HCT116 (cell line): ENCODE data around the gene GPR68. TPM values are rescaled to one million over a fixed set of nuclear protein-coding genes. Genes with fewer than 3 reads are reported as not detected.

ENCODE experiments used
- ATAC-seq: fragments of 200-7000 bp; cut with Tn5 transposase; 2 replicates; pipeline ENCODE4 v1.9.1; 2020; ENCODE audit warnings: mild to moderate bottlenecking, moderate library complexity
- BruUV-seq: library from RNA; stranded (reverse); fragments of 400-500 nt; replicated peaks from 2 replicates; lab custom pipeline; 2021; lab: Mats Ljungman, UMichigan
- CTCF ChIA-PET: fragments of 300-600 bp; sonication (Branson Sonifier 250); formaldehyde crosslinking; loops from one replicate; lab custom pipeline; 2021; ENCODE audit warnings: antibody characterized with exemption; lab: Charles Lee
- POLR2A ChIA-PET: fragments of 300-600, 350-600 bp; sonication (Branson Sonifier 250); formaldehyde crosslinking; loops from one replicate; lab custom pipeline; 2021; ENCODE audit warnings: antibody characterized with exemption; lab: Charles Lee
- RAD21 ChIA-PET, 2 experiments: fragments of 300-600 bp; sonication (Branson Sonifier 250); formaldehyde crosslinking; loops; one replicate each; lab custom pipeline; 2023; ENCODE audit warnings: low total read pairs in 2 of 2; ENCODE audit not compliant: uncharacterized antibody in 2 of 2, unreplicated experiment in 2 of 2, low non-redundant PET in 1 of 2; lab: Charles Lee
- DNase-seq: peaks from one replicate; pipeline ENCODE4 v3.0.0-alpha.2; 2010; ENCODE audit warnings: low read depth, low spot score
- H2AFZ ChIP-seq: fragments of 200-600 bp; shearing (Covaris generic), sonication (generic); 2 replicates; pipeline ENCODE4 v1.6.1; 2017; ENCODE audit warnings: low read depth, mixed run types, mixed read lengths, antibody characterized with exemption, low read length; ENCODE audit not compliant: poor library complexity, severe bottlenecking
- H3K27ac ChIP-seq: 2 replicates; pipeline ENCODE4 v1.5.1; 2012; ENCODE audit warnings: low read depth, low read length
- H3K27me3 ChIP-seq: fragments of 200-600 bp; sonication (generic); 2 replicates; pipeline ENCODE4 v1.6.1; 2016; ENCODE audit warnings: mixed run types, low read length, mixed read lengths; ENCODE audit not compliant: insufficient read depth
- H3K36me3 ChIP-seq, 2 experiments: fragments of 200-500 bp in 1 of 2; fragments of 200-600 bp in 1 of 2; sonication (Bioruptor generic) in 1 of 2; sonication (generic) in 1 of 2; 2 replicates each; pipeline versions ENCODE4 v1.5.1 to v1.6.1; 2014 to 2016; ENCODE audit warnings: low read length in 2 of 2, inconsistent platforms in 1 of 2, mixed read lengths in 1 of 2, mixed run types in 1 of 2; ENCODE audit not compliant: insufficient read depth in 2 of 2, control insufficient read depth in 1 of 2
- H3K4me1 ChIP-seq, 2 experiments: fragments of 200-600 bp in 1 of 2; sonication (generic) in 1 of 2; 2 replicates each; pipeline versions ENCODE4 v1.5.1 to v1.6.1; 2012 to 2017; ENCODE audit warnings: low read length in 2 of 2, inconsistent platforms in 1 of 2, mild to moderate bottlenecking in 1 of 2, mixed read lengths in 1 of 2, mixed run types in 1 of 2, moderate library complexity in 1 of 2; ENCODE audit not compliant: insufficient read depth in 2 of 2, control insufficient read depth in 1 of 2
- H3K4me2 ChIP-seq: fragments of 200-600 bp; sonication (generic); 2 replicates; pipeline ENCODE4 v1.6.1; 2017; ENCODE audit warnings: mixed run types, low read length, mixed read lengths
- H3K4me3 ChIP-seq, 2 experiments: fragments of 200-600 bp in 1 of 2; sonication (generic) in 1 of 2; replicated peaks in 1 of 2; 2 replicates each; pipeline ENCODE4 v1.5.1; 2011 to 2016; ENCODE audit warnings: low read length in 2 of 2, control low read depth in 1 of 2, low read depth in 1 of 2, mild to moderate bottlenecking in 1 of 2, mixed read lengths in 1 of 2, mixed run types in 1 of 2
- H3K79me2 ChIP-seq: fragments of 200-600 bp; sonication (generic); 2 replicates; pipeline ENCODE4 v1.6.1; 2017; ENCODE audit warnings: mild to moderate bottlenecking, mixed run types, low read length, moderate library complexity, mixed read lengths; ENCODE audit not compliant: insufficient read depth
- H3K9ac ChIP-seq: fragments of 200-600 bp; sonication (generic); 2 replicates; pipeline ENCODE4 v1.6.1; 2016; ENCODE audit warnings: low read length, mixed read lengths
- H3K9me2 ChIP-seq: fragments of 200-600 bp; sonication (generic), shearing (Covaris generic); 2 replicates; pipeline ENCODE4 v1.6.1; 2017; ENCODE audit warnings: mixed run types, mild to moderate bottlenecking, moderate library complexity; ENCODE audit not compliant: insufficient read depth
- H3K9me3 ChIP-seq, 2 experiments: fragments of 200-500 bp in 1 of 2; fragments of 200-600 bp in 1 of 2; sonication (Bioruptor generic) in 1 of 2; sonication (generic) in 1 of 2; 2 replicates each; pipeline ENCODE4 v1.6.1; 2014 to 2017; ENCODE audit warnings: low read length in 2 of 2, mixed read lengths in 2 of 2, inconsistent platforms in 1 of 2, low read depth in 1 of 2, mild to moderate bottlenecking in 1 of 2, mixed run types in 1 of 2, moderate library complexity in 1 of 2; ENCODE audit not compliant: control insufficient read depth in 1 of 2, insufficient read depth in 1 of 2
- H4K20me1 ChIP-seq: fragments of 200-600 bp; sonication (generic), shearing (Covaris generic); 2 replicates; pipeline ENCODE4 v1.6.1; 2017; ENCODE audit warnings: mixed run types, mild to moderate bottlenecking, moderate library complexity; ENCODE audit not compliant: insufficient read depth
- CBX3 ChIP-seq: IDR thresholded peaks from 2 replicates; pipeline ENCODE4 v1.6.1; 2012; ENCODE audit warnings: low read depth
- CEBPB ChIP-seq: IDR thresholded peaks from 2 replicates; pipeline ENCODE4 v1.6.1; 2012; ENCODE audit warnings: low read depth
- EGR1 ChIP-seq: IDR thresholded peaks from 2 replicates; pipeline ENCODE4 v1.6.1; 2012; ENCODE audit warnings: low read depth
- ELF1 ChIP-seq: IDR thresholded peaks from 2 replicates; pipeline ENCODE4 v1.6.1; 2012; ENCODE audit warnings: low read depth, borderline replicate concordance
- EZH2phosphoT487 ChIP-seq: fragments of 200-600 bp; IDR thresholded peaks from 2 replicates; pipeline ENCODE4 v1.6.1; 2018; ENCODE audit warnings: antibody characterized with exemption, borderline replicate concordance
- FOSL1 ChIP-seq: IDR thresholded peaks from 2 replicates; pipeline ENCODE4 v1.6.1; 2012; ENCODE audit warnings: low read depth
- POLR2A ChIP-seq: IDR thresholded peaks from 2 replicates; pipeline ENCODE4 v1.7.0; 2011; ENCODE audit warnings: borderline replicate concordance; ENCODE audit not compliant: insufficient read depth, insufficient read length; ENCODE audit errors: extremely low read depth
- RAD21 ChIP-seq: IDR thresholded peaks from 2 replicates; pipeline ENCODE4 v1.6.1; 2012; ENCODE audit warnings: low read depth, mild to moderate bottlenecking
- SIN3A ChIP-seq: IDR thresholded peaks from 2 replicates; pipeline ENCODE4 v1.6.1; 2012; ENCODE audit warnings: low read depth
- SP1 ChIP-seq: IDR thresholded peaks from 2 replicates; pipeline ENCODE4 v1.6.1; 2012; ENCODE audit warnings: low read depth
- SRF ChIP-seq: IDR thresholded peaks from 2 replicates; pipeline ENCODE4 v1.6.1; 2012; ENCODE audit warnings: low read depth
- TCF7L2 ChIP-seq: IDR thresholded peaks from 2 replicates; pipeline ENCODE4 v1.7.0; 2011; ENCODE audit warnings: borderline replicate concordance, inconsistent platforms; ENCODE audit not compliant: insufficient read depth, insufficient read length; ENCODE audit errors: extremely low read depth
- ZFX ChIP-seq: fragments of 450-650 bp; IDR thresholded peaks from 2 replicates; pipeline ENCODE4 v1.6.1; 2017
- ZNF274 ChIP-seq: fragments of 200-500 bp; sonication (Bioruptor generic); IDR thresholded peaks from 2 replicates; pipeline ENCODE4 v1.6.1; 2014; ENCODE audit warnings: mild to moderate bottlenecking, low read depth, low read length, inconsistent platforms
- intact Hi-C: fragments of 100-400 bp; cut with micrococcal nuclease; formaldehyde crosslinking; loops from 2 replicates; pipeline ENCODE4 v1.10.0; 2022
- total RNA-seq: library from RNA; stranded (reverse); gene quantifications from one replicate; pipeline ENCODE4 v1.2.1, GENCODE V29; 2021; ENCODE audit not compliant: unreplicated experiment
- TF ChIP-seq, protein P1 (sequence below), 3 experiments: fragments of 200-600 bp in 1 of 3; sonication (generic) in 1 of 3; IDR thresholded peaks in 2 of 3; conservative IDR thresholded peaks in 1 of 3; 2 replicates each; pipeline ENCODE4 v1.5.1; 2012 to 2017; ENCODE audit warnings: low read depth in 2 of 3, low read length in 2 of 3, antibody characterized with exemption in 1 of 3, borderline replicate concordance in 1 of 3, control low read depth in 1 of 3, mild to moderate bottlenecking in 1 of 3, mixed read lengths in 1 of 3, mixed run types in 1 of 3, moderate library complexity in 1 of 3; ENCODE audit not compliant: insufficient read depth in 1 of 3
- TF ChIP-seq, protein P2 (sequence below): IDR thresholded peaks from 2 replicates; pipeline ENCODE4 v1.6.1; 2012
- TF ChIP-seq, protein P3 (sequence below): IDR thresholded peaks from 2 replicates; pipeline ENCODE4 v1.6.1; 2012

GPR68 gene
- total RNA-seq, 1 experiment from 2014 or later, result not detected

DNA sequence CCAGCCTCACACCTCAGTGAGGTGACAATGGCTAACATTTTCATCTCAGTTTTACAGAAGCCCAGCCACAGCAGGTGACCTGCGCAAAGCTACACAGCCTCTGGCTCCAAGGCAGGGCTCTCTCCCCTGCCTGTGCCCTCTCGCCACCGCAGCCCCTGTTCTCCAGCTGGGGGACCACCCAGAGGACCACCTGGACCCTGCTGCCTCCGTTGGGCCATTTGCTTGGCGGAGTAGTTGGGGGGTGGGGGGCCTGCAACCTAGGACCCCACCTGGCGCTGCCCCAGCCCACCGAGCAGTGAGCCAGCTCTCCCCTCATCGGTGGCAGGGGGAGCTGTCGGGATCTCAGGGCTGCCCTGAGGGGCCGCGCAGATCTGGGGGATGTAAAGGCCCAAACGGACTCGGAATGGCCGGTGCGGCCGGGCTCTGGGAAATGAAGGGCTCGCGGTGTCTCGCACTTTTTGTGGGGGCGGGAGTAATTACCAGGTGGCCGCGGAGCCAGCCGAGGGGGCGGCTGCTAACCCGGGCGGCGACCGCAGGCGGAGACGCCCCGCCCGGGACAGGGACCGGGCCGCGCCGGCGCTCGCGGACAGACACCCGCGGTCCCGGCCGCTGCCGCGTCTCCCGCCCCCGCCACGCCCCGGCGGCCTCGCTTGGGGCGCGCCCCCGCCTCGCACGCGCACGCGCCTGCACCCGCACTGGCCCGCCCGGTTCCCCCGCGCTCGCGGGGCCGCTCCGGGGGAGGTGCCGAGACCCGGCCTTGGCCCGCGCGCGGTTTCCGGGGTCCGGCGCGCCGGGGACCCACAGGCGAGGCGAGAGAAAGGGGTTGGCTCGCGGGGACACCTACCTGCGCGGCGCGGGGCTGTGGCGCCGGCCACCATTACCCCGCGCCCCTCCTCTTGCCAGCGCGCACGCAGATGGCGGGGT is 8.6 kb upstream of the GPR68 start:
- no peak for TF ChIP-seq TCF7L2
- no peak for TF ChIP-seq RAD21
- TF ChIP-seq EGR1, result no peak
- TF ChIP-seq, protein P1, sequence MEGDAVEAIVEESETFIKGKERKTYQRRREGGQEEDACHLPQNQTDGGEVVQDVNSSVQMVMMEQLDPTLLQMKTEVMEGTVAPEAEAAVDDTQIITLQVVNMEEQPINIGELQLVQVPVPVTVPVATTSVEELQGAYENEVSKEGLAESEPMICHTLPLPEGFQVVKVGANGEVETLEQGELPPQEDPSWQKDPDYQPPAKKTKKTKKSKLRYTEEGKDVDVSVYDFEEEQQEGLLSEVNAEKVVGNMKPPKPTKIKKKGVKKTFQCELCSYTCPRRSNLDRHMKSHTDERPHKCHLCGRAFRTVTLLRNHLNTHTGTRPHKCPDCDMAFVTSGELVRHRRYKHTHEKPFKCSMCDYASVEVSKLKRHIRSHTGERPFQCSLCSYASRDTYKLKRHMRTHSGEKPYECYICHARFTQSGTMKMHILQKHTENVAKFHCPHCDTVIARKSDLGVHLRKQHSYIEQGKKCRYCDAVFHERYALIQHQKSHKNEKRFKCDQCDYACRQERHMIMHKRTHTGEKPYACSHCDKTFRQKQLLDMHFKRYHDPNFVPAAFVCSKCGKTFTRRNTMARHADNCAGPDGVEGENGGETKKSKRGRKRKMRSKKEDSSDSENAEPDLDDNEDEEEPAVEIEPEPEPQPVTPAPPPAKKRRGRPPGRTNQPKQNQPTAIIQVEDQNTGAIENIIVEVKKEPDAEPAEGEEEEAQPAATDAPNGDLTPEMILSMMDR (IDR thresholded peaks at IDR 0.05 in 2 of 3, conservative IDR thresholded peaks at IDR 0.05 in 1 of 3; ENCODE audit: borderline replicate concordance in 1 of 3, insufficient read depth in 1 of 3, low read depth in 2 of 3, low read length in 2 of 3), result no peak
- TF ChIP-seq FOSL1, result no peak
- TF ChIP-seq SRF, result no peak
- no peak for TF ChIP-seq POLR2A
- no peak for TF ChIP-seq SP1
- no peak for TF ChIP-seq ZNF274
- TF ChIP-seq SIN3A, result no peak
- TF ChIP-seq, protein P2, sequence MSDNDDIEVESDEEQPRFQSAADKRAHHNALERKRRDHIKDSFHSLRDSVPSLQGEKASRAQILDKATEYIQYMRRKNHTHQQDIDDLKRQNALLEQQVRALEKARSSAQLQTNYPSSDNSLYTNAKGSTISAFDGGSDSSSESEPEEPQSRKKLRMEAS, result no peak
- no peak for TF ChIP-seq EZH2phosphoT487
- no peak for TF ChIP-seq ZFX
- TF ChIP-seq CEBPB, result no peak
- no peak for TF ChIP-seq ELF1
- TF ChIP-seq CBX3, result no peak
- TF ChIP-seq, protein P3, sequence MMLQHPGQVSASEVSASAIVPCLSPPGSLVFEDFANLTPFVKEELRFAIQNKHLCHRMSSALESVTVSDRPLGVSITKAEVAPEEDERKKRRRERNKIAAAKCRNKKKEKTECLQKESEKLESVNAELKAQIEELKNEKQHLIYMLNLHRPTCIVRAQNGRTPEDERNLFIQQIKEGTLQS, result no peak
- Histone ChIP-seq H3K9ac (no peak overlapping the region), H3K4me2 (peak overlapping the region; percentile 61), H3K79me2 (no peaks in the 10 kb centered on the region), H3K9me2 (no peaks in the 10 kb centered on the region), H3K4me3 (0 out of 4 replicates have a peak overlapping the region, but pooled peaks of 1 of the 2 experiments have one; percentile 16), H3K9me3 (no peaks in the 10 kb centered on the region), H3K36me3 (no peaks in the 10 kb centered on the region), H3K4me1 (peaks cover 5 to 6% of the 10 kb centered on the region in 2 experiments; a peak in 2 of 4 replicates), H3K27ac (no peak overlapping the region; the same call in 1 of the 2 replicates), H2AFZ (peak overlapping the region; percentile 48), H4K20me1 (no peaks in the 10 kb centered on the region), H3K27me3 (no peaks in the 10 kb centered on the region)
- ChIA-PET CTCF (no interaction called here), RAD21 (no interaction called here), POLR2A (interaction anchor here (0.5 kb wide), 1 partner anchor 50 kb away, joined by 6 read pairs; no protein-coding TSS in a partner anchor)
- BruUV-seq, result no TSS peak
- ATAC-seq (peak; percentile 68), DNase-seq (no peak)
- intact Hi-C loops, result no loop called here
